ENCODE data around the gene COX4I2.
"Not testable (repeated sequence)": the region's sequence is repeated elsewhere in the genome, so short reads cannot be mapped to it uniquely, and the experiment has no call there.

The COX4I2 gene

DNA sequence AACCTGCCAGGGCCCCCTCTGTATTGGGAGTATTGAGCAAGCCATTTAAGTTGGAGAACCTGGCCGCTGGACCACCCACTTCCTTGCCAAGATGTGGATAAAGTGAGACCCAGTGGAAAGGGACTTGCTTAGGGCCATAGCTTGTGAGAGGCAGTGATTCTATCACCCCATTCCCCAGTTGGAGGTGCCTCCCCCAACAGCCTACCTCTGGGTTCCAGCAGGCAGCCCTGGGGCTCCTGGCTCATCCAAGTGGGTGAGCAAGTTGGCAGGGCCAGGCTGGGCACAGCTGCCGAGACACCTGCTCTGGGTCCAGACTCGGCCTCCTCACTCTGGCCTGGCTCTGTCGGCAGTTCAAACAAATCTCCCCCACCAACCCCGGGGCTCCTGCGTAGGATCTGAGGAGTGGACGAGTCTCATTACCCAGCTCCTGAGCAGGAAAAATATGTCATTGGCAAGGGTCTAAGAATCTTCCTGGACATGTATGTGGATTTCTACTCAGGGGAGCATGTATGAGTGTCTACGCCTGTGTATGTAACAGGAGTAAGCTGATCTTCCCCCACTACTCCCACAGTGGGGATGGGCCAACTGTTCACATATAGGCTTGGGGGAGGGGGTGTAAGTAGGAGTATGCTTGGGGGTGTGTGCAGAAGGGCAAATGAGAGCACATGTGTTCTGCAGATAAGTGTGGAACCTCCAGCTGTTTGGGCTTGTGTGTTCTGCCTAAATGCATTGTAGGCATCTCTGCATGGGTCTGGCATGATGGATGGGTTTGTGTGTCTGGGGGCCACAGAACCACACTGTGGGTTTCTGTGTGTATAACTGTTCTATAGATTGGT lies 30.7 kb upstream of the COX4I2 start:
- Histone ChIP-seq H4K20me1 (ENCODE audit: insufficient read depth, low read length) (no peaks in the 10 kb centered on the region), H3K4me3 (ENCODE audit: low read length) (no peak overlapping the region), H3K27me3 (ENCODE audit: low read depth, low read length) (peaks cover 22% of the 10 kb centered on the region; the same call in 1 of the 2 replicates), H3K4me1 (ENCODE audit: low read length) (peaks cover 24% of the 10 kb centered on the region), H3K4me2 (ENCODE audit: low read length) (peak overlapping the region; percentile 88; the same call in 1 of the 2 replicates), H3K27ac (ENCODE audit: low read length) (no peak overlapping the region), H3K9me3 (ENCODE audit: insufficient read depth, low read length) (no peaks in the 10 kb centered on the region), H2AFZ (ENCODE audit: low read depth, low read length) (no peak overlapping the region), H3K79me2 (ENCODE audit: low read length) (no peaks in the 10 kb centered on the region), H3K36me3 (replicated peaks; ENCODE audit: low read depth, low read length) (no peaks in the 10 kb centered on the region), H3K9ac (ENCODE audit: low read length) (no peak overlapping the region)
- TF ChIP-seq CTCF (IDR thresholded peaks at IDR 0.05; ENCODE audit: low read depth, low read length) = no peak
- no peak for TF ChIP-seq EZH2phosphoT487 (IDR thresholded peaks at IDR 0.05; ENCODE audit: low read depth)

DNA sequence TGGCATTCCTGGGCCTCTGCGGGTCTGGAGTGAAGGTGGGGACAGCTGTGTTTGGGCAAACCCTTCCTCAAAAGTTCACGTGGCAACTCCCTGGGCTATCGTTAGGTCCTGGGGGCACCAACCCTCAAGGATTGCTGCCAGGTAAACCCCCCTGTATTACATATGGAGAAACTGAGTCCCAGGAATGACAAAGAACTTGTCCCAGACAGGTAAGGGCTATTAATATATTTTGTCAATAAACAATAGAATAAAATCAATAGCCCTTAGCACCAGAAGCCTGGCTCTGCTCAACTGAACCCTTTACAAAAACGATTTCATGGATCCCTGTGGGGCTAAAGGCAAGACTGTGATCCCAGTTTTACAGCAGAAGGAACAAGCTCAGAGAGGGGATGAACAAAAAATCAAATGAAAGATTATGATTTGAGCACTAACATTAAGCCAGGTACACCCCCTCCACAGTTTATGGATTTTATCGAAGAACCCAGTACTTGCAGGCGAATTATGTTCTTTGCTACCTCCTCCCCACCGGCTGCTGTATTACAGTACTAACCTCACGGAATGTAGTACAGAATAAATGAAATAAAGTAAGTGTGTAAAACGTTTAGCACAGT lies 30.0 kb upstream of the COX4I2 start:
- Histone ChIP-seq H3K36me3 (replicated peaks; ENCODE audit: low read depth, low read length) (no peaks in the 10 kb centered on the region), H3K4me2 (ENCODE audit: low read length) (no peak overlapping the region), H3K27ac (ENCODE audit: low read length) (no peak overlapping the region), H3K4me3 (ENCODE audit: low read length) (no peak overlapping the region), H3K9ac (ENCODE audit: low read length) (no peak overlapping the region), H3K27me3 (ENCODE audit: low read depth, low read length) (peaks cover 22% of the 10 kb centered on the region; the same call in 1 of the 2 replicates), H4K20me1 (ENCODE audit: insufficient read depth, low read length) (no peaks in the 10 kb centered on the region), H3K4me1 (ENCODE audit: low read length) (peaks cover 24% of the 10 kb centered on the region), H3K79me2 (ENCODE audit: low read length) (no peaks in the 10 kb centered on the region), H3K9me3 (ENCODE audit: insufficient read depth, low read length) (no peaks in the 10 kb centered on the region), H2AFZ (ENCODE audit: low read depth, low read length) (no peak overlapping the region)
- TF ChIP-seq EZH2phosphoT487 (IDR thresholded peaks at IDR 0.05; ENCODE audit: low read depth) = no peak
- no peak for TF ChIP-seq CTCF (IDR thresholded peaks at IDR 0.05; ENCODE audit: low read depth, low read length)

DNA sequence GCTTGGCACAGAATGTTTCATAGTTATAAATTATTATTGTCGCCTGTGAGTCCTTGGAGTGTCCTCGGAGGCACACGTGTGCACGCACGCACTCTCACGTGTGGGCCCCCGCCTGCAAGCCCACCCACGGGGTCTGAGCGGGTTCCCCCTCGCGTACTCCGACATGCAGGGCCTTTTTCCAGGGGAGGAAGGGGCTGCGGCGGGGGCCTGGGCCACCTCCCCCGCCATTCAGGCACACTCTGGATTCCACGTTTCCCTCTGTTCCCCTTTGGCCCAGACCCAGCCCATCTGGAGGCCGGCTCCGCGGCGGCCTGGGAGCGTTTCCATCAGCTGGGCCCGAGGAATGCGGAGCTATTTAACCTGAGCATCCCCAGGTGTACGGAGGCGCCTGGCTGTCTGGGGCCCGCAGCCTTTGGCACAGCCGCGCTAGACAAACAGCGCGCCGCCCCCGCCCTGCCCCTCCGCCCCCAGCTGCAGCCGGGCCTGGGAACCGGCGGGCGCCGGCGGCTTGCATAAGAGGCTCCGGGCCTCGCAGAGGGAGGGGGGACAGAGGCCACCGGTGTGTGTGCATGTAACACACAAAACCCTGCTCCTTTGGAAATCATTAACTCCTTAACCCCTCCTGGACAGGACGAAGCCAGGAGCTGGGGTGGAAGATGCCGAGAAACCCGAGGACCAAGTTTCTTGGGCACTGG lies 29.3 kb upstream of the COX4I2 start:
- no peak overlapping the region for H3K9ac ChIP-seq (ENCODE audit: low read length)
- no peaks in the 10 kb centered on the region for H3K9me3 ChIP-seq (ENCODE audit: insufficient read depth, low read length)
- H3K4me2 ChIP-seq (ENCODE audit: low read length) = no peak overlapping the region
- no peak overlapping the region for H3K4me3 ChIP-seq (ENCODE audit: low read length)
- no peak overlapping the region for H2AFZ ChIP-seq (ENCODE audit: low read depth, low read length)
- H3K79me2 ChIP-seq (ENCODE audit: low read length) = no peaks in the 10 kb centered on the region
- no peaks in the 10 kb centered on the region for H3K36me3 ChIP-seq (replicated peaks; ENCODE audit: low read depth, low read length)
- no peak for TF ChIP-seq EZH2phosphoT487 (IDR thresholded peaks at IDR 0.05; ENCODE audit: low read depth)
- no peak for TF ChIP-seq CTCF (IDR thresholded peaks at IDR 0.05; ENCODE audit: low read depth, low read length)
- H3K27me3 ChIP-seq (ENCODE audit: low read depth, low read length) = peaks cover 22% of the 10 kb centered on the region; the same call in 1 of the 2 replicates
- no peaks in the 10 kb centered on the region for H4K20me1 ChIP-seq (ENCODE audit: insufficient read depth, low read length)
- H3K4me1 ChIP-seq (ENCODE audit: low read length) = peaks cover 18% of the 10 kb centered on the region
- no peak overlapping the region for H3K27ac ChIP-seq (ENCODE audit: low read length)

DNA sequence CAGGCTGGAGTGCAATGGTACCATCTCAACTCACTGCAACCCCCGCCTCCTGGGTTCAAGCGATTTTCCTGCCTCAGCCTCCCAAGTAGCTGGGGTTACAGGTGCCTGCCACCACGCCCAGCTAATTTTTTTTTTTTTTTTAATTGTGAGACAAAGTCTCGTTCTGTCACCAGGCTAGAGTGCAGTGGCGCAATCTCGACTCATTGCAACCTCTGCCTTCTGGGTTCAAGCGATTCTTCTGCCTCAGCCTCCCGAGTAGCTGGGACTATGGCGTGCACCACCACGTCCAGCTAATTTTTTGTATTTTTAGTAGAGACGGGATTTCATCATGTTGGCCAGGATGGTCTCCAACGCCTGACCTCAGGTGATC lies 25.5 kb upstream of the COX4I2 start:
- peak overlapping the region; percentile 85; the same call in 1 of the 2 replicates for H2AFZ ChIP-seq (ENCODE audit: low read depth, low read length)
- H3K4me1 ChIP-seq (ENCODE audit: low read length); H3K9me3 ChIP-seq (ENCODE audit: insufficient read depth, low read length); H4K20me1 ChIP-seq (ENCODE audit: insufficient read depth, low read length); H3K27ac ChIP-seq (ENCODE audit: low read length); H3K79me2 ChIP-seq (ENCODE audit: low read length); H3K36me3 ChIP-seq (replicated peaks; ENCODE audit: low read depth, low read length); H3K27me3 ChIP-seq (ENCODE audit: low read depth, low read length): not testable (repeated sequence)
- peak overlapping the region; percentile 41; the same call in 1 of the 2 replicates for H3K9ac ChIP-seq (ENCODE audit: low read length)
- H3K4me2 ChIP-seq (ENCODE audit: low read length) = peak overlapping the region; percentile 78
- H3K4me3 ChIP-seq (ENCODE audit: low read length) = peak overlapping the region; percentile 66
